Kidney (tissue), 14 donors: ENCODE data around the gene CNTF. TPM values are rescaled to one million over a fixed set of nuclear protein-coding genes. Genes with fewer than 3 reads are reported as not detected.

Source experiments
- DNase-seq, 5 donors: peaks; one replicate each; pipeline ENCODE4 v3.0.0-alpha.2; 2013 to 2020
- FAIRE-seq: peaks from 2 replicates; lab custom pipeline; 2012; peaks lifted over from hg19 to GRCh38; lab: Jason Lieb, UNC
- H3K27ac ChIP-seq, 2 donors: one replicate each; pipeline ENCODE4 v1.7.0; 2013; ENCODE audit warnings: low read depth in 2 of 2, low read length in 2 of 2, inconsistent platforms in 1 of 2
- H3K27me3 ChIP-seq: one replicate; pipeline ENCODE4 v1.7.1; 2013; ENCODE audit warnings: low read length, inconsistent platforms; ENCODE audit not compliant: control insufficient read depth, insufficient read depth
- H3K36me3 ChIP-seq, 3 donors: one replicate each; pipeline versions ENCODE4 v1.7.0 to v1.7.1; 2013; ENCODE audit warnings: low read length in 3 of 3, control low read depth in 1 of 3, inconsistent platforms in 1 of 3; ENCODE audit not compliant: insufficient read depth in 3 of 3, control insufficient read depth in 2 of 3
- H3K4me1 ChIP-seq, 3 donors: one replicate each; pipeline versions ENCODE4 v1.7.0 to v1.7.1; 2013; ENCODE audit warnings: low read length in 3 of 3, inconsistent platforms in 1 of 3, low read depth in 1 of 3; ENCODE audit not compliant: control insufficient read depth in 2 of 3, insufficient read depth in 2 of 3
- H3K4me3 ChIP-seq, 3 donors: one replicate each; pipeline versions ENCODE4 v1.7.0 to v1.8.1; 2013; ENCODE audit warnings: low read length in 3 of 3, control low read depth in 1 of 3, inconsistent platforms in 1 of 3
- H3K9ac ChIP-seq, 3 donors: one replicate each; pipeline versions ENCODE4 v1.7.0 to v1.7.1; 2013; ENCODE audit warnings: low read length in 3 of 3, control low read depth in 1 of 3, inconsistent platforms in 1 of 3
- H3K9me3 ChIP-seq, 3 donors: one replicate each; pipeline versions ENCODE4 v1.7.0 to v1.7.1; 2013; ENCODE audit warnings: low read length in 3 of 3, control low read depth in 1 of 3, inconsistent platforms in 1 of 3; ENCODE audit not compliant: control insufficient read depth in 2 of 3, insufficient read depth in 1 of 3
- CTCF ChIP-seq: IDR thresholded peaks from 3 replicates; pipeline ENCODE4 v1.5.1; 2012; ENCODE audit warnings: mild to moderate bottlenecking, moderate library complexity, borderline replicate concordance; ENCODE audit not compliant: insufficient read depth; ENCODE audit errors: extremely low read depth
- intact Hi-C: fragments of 100-400 bp; cut with DNase I; formaldehyde crosslinking; loops from one replicate; pipeline ENCODE4 v1.11.1; 2022
- polyA plus RNA-seq: library from polyadenylated mRNA; stranded (reverse); fragments of 350-450 nt; fragmentation: Illumina TruSeq; extraction: RNeasy Lipid Tissue Mini Kit (QIAGEN cat#74804); gene quantifications from one replicate; pipeline ENCODE4 v1.2.3, GENCODE V29; 2014; ENCODE audit warnings: low read depth, low replicate concordance; ENCODE audit not compliant: insufficient read depth
- total RNA-seq: library from RNA; stranded (reverse); fragmentation: NEBNext Ultra II Directional; extraction: Animal tissue kit (Norgen Biotek cat#: 25700); gene quantifications from one replicate; pipeline ENCODE4 v1.2.1, GENCODE V29; 2021
- donor health status: control.
- donor health status: control.
- donor health status: control.
- donor health status: control.
- donor health status: control.
- donor health status: DM: yes; HTN: yes; CAD: no.
- donor health status: Normal renal cell carcinoma (clear cell type).

The CNTF gene
- total and polyA plus RNA-seq, 2 donors from 2014 or later: 0.41 to 1.2 TPM

GRCh38 chr11:58608331-58608730 is 14.1 kb upstream of the CNTF start:
- no peak for FAIRE-seq
- H3K27me3 ChIP-seq: no peaks in the 10 kb centered on the region
- H3K4me3 ChIP-seq: no peak overlapping the region
- H3K36me3 ChIP-seq: peaks cover 7 to 27% (median 12%) of the 10 kb centered on the region in 3 donors
- H3K9me3 ChIP-seq: no peaks in the 10 kb centered on the region
- intact Hi-C loops: no loop called here
- H3K4me1 ChIP-seq: no peaks in the 10 kb centered on the region
- TF ChIP-seq CTCF: no peak
- no peak for DNase-seq
- H3K9ac ChIP-seq: no peak overlapping the region
- H3K27ac ChIP-seq: no peak overlapping the region

- TF ChIP-seq CTCF: no peak
- intact Hi-C loops: no loop called here
- H3K4me1 ChIP-seq: no peaks in the 10 kb centered on the region
- H3K4me3 ChIP-seq: no peak overlapping the region
- H3K27ac ChIP-seq: no peak overlapping the region
- no peak for DNase-seq
- FAIRE-seq: no peak
- no peaks in the 10 kb centered on the region for H3K9me3 ChIP-seq
- H3K36me3 ChIP-seq: peaks cover 7 to 39% (median 20%) of the 10 kb centered on the region in 3 donors
- H3K27me3 ChIP-seq: no peaks in the 10 kb centered on the region
- no peak overlapping the region for H3K9ac ChIP-seq
These were observed 12.7 kb upstream of the CNTF start for GRCh38 chr11:58609723-58610122.

GRCh38 chr11:58613228-58613627 is 9.2 kb upstream of the CNTF start:
- Histone ChIP-seq H3K9me3 (no peaks in the 10 kb centered on the region), H3K4me3 (no peak overlapping the region), H3K4me1 (peaks cover 0 to 6% (median 0%) of the 10 kb centered on the region in 3 donors), H3K27ac (no peak overlapping the region), H3K36me3 (peaks cover 9 to 68% (median 34%) of the 10 kb centered on the region in 3 donors), H3K27me3 (no peaks in the 10 kb centered on the region), H3K9ac (no peak overlapping the region)
- no peak for FAIRE-seq
- intact Hi-C loops: no loop called here
- no peak for TF ChIP-seq CTCF
- no peak for DNase-seq

- DNase-seq (no peak), FAIRE-seq (no peak)
- Histone ChIP-seq H3K4me3 (no peak overlapping the region), H3K9ac (no peak overlapping the region), H3K27me3 (no peaks in the 10 kb centered on the region), H3K9me3 (no peaks in the 10 kb centered on the region), H3K4me1 (peaks cover 0 to 6% (median 0%) of the 10 kb centered on the region in 3 donors), H3K27ac (no peak overlapping the region), H3K36me3 (peaks cover 9 to 78% (median 35%) of the 10 kb centered on the region in 3 donors)
- TF ChIP-seq CTCF: no peak
- intact Hi-C loops: no loop called here
These were observed 6.9 kb upstream of the CNTF start for GRCh38 chr11:58615559-58615958.
